GM12891 (cell line): ENCODE data around the gene PPP1R17.

ENCODE experiments used
- POLR2A ChIP-seq: IDR thresholded peaks from 2 replicates; pipeline ENCODE4 v1.6.1; 2011; ENCODE audit warnings: low read depth, low read length, control low read depth
- POLR2AphosphoS5 ChIP-seq: IDR thresholded peaks from 2 replicates; pipeline ENCODE4 v1.6.1; 2011; ENCODE audit warnings: low read depth, low read length, control low read depth
- POU2F2 ChIP-seq: IDR thresholded peaks from 2 replicates; pipeline ENCODE4 v1.6.1; 2011; ENCODE audit warnings: low read depth, mild to moderate bottlenecking, control low read depth, low read length, moderate library complexity
- SPI1 ChIP-seq: IDR thresholded peaks from 2 replicates; pipeline ENCODE4 v1.6.1; 2011; ENCODE audit warnings: low read depth, low read length, control low read depth
- TAF1 ChIP-seq: IDR thresholded peaks from 2 replicates; pipeline ENCODE4 v1.6.1; 2011; ENCODE audit warnings: low read depth, low read length, control low read depth

DNA sequence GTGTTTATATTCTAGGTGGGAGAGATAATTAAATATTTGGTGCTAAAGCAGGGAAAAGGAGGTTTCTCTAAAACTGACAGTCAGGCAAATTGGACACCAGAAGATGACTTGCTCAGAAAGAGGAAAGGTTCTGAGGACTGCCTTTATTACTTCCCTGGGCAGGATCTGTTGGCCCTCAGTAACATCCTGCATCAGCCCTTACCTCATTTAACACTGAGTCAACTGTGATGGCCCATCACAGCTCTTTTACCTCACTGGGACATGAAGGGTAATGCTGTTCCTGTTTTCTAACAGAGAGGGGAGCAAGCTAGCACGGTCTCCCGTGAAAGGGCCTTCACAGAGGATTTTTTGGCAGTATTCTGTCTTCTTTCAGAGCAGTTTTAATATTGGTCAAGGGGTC is 12.0 kb downstream of the PPP1R17 start:
- TF ChIP-seq POLR2A (no peak), POLR2AphosphoS5 (no peak), TAF1 (no peak), POU2F2 (no peak), SPI1 (peak; percentile 77)
